Heart right ventricle (tissue), 16 donors: ENCODE measurements around the gene STPG3. TPM values are rescaled to one million over a fixed set of nuclear protein-coding genes. Genes with fewer than 3 reads are reported as not detected.
"Not testable (repeated sequence)": the region's sequence is repeated elsewhere in the genome, so short reads cannot be mapped to it uniquely, and the experiment has no call there.

Source experiments
- ATAC-seq, 8 donors: fragments of 200-7000 bp; cut with Tn5 transposase; one replicate each; pipeline ENCODE4 v1.9.1; 2020; ENCODE audit warnings: mild to moderate bottlenecking in 8 of 8, moderate library complexity in 8 of 8, moderate number of reproducible peaks in 1 of 8
- DNase-seq, 2 donors: peaks; one replicate each; pipeline ENCODE4 v3.0.0-alpha.2; 2020
- H3K27ac ChIP-seq, 10 donors: fragments of 200-600 bp; sonication (generic) in 2 of 10; one replicate each; pipeline versions ENCODE4 v1.5.0 to v1.8.0; 2020 to 2022; ENCODE audit warnings: mild to moderate bottlenecking in 3 of 10
- H3K27me3 ChIP-seq, 7 donors: fragments of 200-600 bp; one replicate each; pipeline ENCODE4 v1.8.0; 2021 to 2022; ENCODE audit warnings: mild to moderate bottlenecking in 2 of 7
- H3K36me3 ChIP-seq, 9 donors: fragments of 200-600 bp; sonication (generic) in 1 of 9; one replicate each; pipeline versions ENCODE4 v1.5.0 to v1.8.0; 2020 to 2022; ENCODE audit warnings: mild to moderate bottlenecking in 2 of 9
- H3K4me1 ChIP-seq, 9 donors: fragments of 200-600 bp; sonication (generic) in 1 of 9; one replicate each; pipeline versions ENCODE4 v1.5.0 to v1.8.0; 2020 to 2022; ENCODE audit warnings: mild to moderate bottlenecking in 4 of 9
- H3K4me3 ChIP-seq, 10 donors: fragments of 200-600 bp; sonication (generic) in 2 of 10; one replicate each; pipeline versions ENCODE4 v1.5.0 to v1.8.0; 2020 to 2022; ENCODE audit warnings: mild to moderate bottlenecking in 7 of 10, moderate library complexity in 2 of 10
- H3K9me3 ChIP-seq, 11 donors: fragments of 200-600 bp in 10 of 11; sonication (generic) in 2 of 11; one replicate each; pipeline versions ENCODE4 v1.5.0 to v1.8.0; 2013 to 2022; ENCODE audit warnings: mild to moderate bottlenecking in 2 of 11, control low read depth in 1 of 11, moderate library complexity in 1 of 11
- CTCF ChIP-seq, 9 donors: fragments of 200-600 bp; sonication (generic) in 2 of 9; IDR thresholded peaks; one replicate each; pipeline versions ENCODE4 v1.5.0 to v1.8.0; 2021 to 2022; ENCODE audit warnings: antibody characterized with exemption in 9 of 9, mild to moderate bottlenecking in 5 of 9, moderate library complexity in 1 of 9
- WGBS, 2 donors: extraction: QIAGEN DNeasy Blood & Tissue Kit; methylation state at CpG; one replicate each; pipeline ENCODE4 v1.1.7; 2013; ENCODE audit warnings: inconsistent platforms in 1 of 2; 5-methylcytosine and 5-hydroxymethylcytosine counted together
- intact Hi-C, 10 donors: fragments of 100-400 bp; cut with DNase I; formaldehyde crosslinking; loops; one replicate each; pipeline versions ENCODE4 v1.11.1 to v1.14.2; 2022
- polyA plus RNA-seq, 2 donors: library from polyadenylated mRNA; stranded (reverse); fragments of 200-250 nt; gene quantifications; one replicate each; pipeline ENCODE4 v1.2.3, GENCODE V29; 2013
- total RNA-seq, 10 donors: library from RNA; stranded (reverse); fragmentation: NEBNext Ultra II Directional in 3 of 10; extraction: Animal tissue kit (Norgen Biotek cat#: 25700) in 3 of 10; gene quantifications; one replicate each; pipeline versions ENCODE4 v1.2.1 to v1.2.4, GENCODE V29; 2021 to 2023
- donor health status: Arrhythmogenic right ventricular cardiomyopathy.
- donor health status: ischemic (EF 13 %, LVEDD 7.1; RV severe dilation, severe dysfunction).
- donor health status: healthy with polysubstance abuse.
- donor health status: DM: no; HTN: yes; CAD: no.
- donor health status: DM: no; HTN: no; CAD: no.
- donor health status: ischemic (EF 25% LVEDD 6.9; RV normal size, moderate dysfunction).
- donor health status: ischemic (EF 25% LVEDD 5.7; RV mildly dilated, moderate dysfunction).
- donor health status: healthy.
- donor health status: DM: yes; HTN: yes; CAD: no.
- donor health status: Ischemic cardiomyopathy.
- donor health status: ischemic (EF 35%, LVEDD 5.7; RV mildly dilated, moderate dysfunction).
- donor health status: nonischemic (EF 11% LVEDD 7.7; RV severe dilation, severe dysfunction).
- donor health status: DM: yes; HTN: yes; CAD: no.
- donor health status: PGD.
- donor health status: ischemic (EF 29% LVEDD 5.4; RV normal size, mild dysfunction).
- donor health status: nonischemic (EF 23%, LVEDD 6.1; RV moderate dilation, normal function).

STPG3 gene
- total and polyA plus RNA-seq, 12 donors: 0.24 to 0.44 (median 0.32) TPM; not detected in 8

- no peak for DNase-seq
- peak overlapping the region in 2 of 10 donors; percentile 2 to 8 for H3K27ac ChIP-seq
- TF ChIP-seq CTCF (IDR thresholded peaks at IDR 0.05): no peak
- H3K4me1 ChIP-seq: peaks cover 14 to 50% (median 36%) of the 10 kb centered on the region in 9 donors
- H3K9me3 ChIP-seq: no peaks in the 10 kb centered on the region
- intact Hi-C loops: loop anchor here in 2 of 10 donors (5.0 to 10.0 kb wide), 2 partner anchors 120 to 452 kb away; no protein-coding TSS in a partner anchor
- peaks cover 0 to 4% (median 1%) of the 10 kb centered on the region in 9 donors for H3K36me3 ChIP-seq
- peak overlapping the region in 5 of 10 donors; percentile 20 to 40 (median 34) for H3K4me3 ChIP-seq
- no peak for ATAC-seq
- peaks cover 2 to 31% (median 24%) of the 10 kb centered on the region in 7 donors for H3K27me3 ChIP-seq
- 55 to 56% methylated on average over 11 of the region's 11 CpGs for WGBS, 2 donors
Observed at GRCh38 chr9:137236936-137237421, 14.1 kb upstream of the STPG3 start.

- peaks cover 0 to 15% (median 10%) of the 10 kb centered on the region in 9 donors for H3K36me3 ChIP-seq
- H3K27ac ChIP-seq: peak overlapping the region in 1 of 10 donors; percentile 46
- ATAC-seq (no peak), DNase-seq (no peak)
- peaks cover 0 to 20% (median 14%) of the 10 kb centered on the region in 7 donors for H3K27me3 ChIP-seq
- 71 to 74% methylated on average over 13 of the region's 13 CpGs for WGBS, 2 donors
- H3K4me1 ChIP-seq: peaks cover 16 to 61% (median 46%) of the 10 kb centered on the region in 9 donors
- intact Hi-C loops: loop anchor here in 2 of 10 donors (5.0 to 10.0 kb wide), 2 partner anchors 121 to 453 kb away; no protein-coding TSS in a partner anchor
- H3K9me3 ChIP-seq: no peaks in the 10 kb centered on the region
- no peak for TF ChIP-seq CTCF (IDR thresholded peaks at IDR 0.05)
- H3K4me3 ChIP-seq: no peak overlapping the region
Observed at GRCh38 chr9:137237759-137238726, 13.0 kb upstream of the STPG3 start.

GRCh38 chr9:137239541-137240200, 11.4 kb upstream of the STPG3 start:
- intact Hi-C loops: loop anchor here in 3 of 10 donors (2.0 to 10.0 kb wide), 3 partner anchors 17 to 455 kb away; partner anchors contain the start of gene RNF208 (in 1 of the 3)
- not testable (repeated sequence) for H3K27me3 ChIP-seq, H3K9me3 ChIP-seq, DNase-seq, ATAC-seq
- WGBS, 2 donors: 57 to 60% methylated on average over 27 of the region's 27 CpGs
- Histone ChIP-seq H3K27ac (peak overlapping the region; percentile 88 to 100 (median 98)), H3K4me1 (peaks cover 16 to 76% (median 56%) of the 10 kb centered on the region in 9 donors), H3K36me3 (peaks cover 0 to 26% (median 12%) of the 10 kb centered on the region in 9 donors), H3K4me3 (peak overlapping the region; percentile 48 to 97 (median 70))

DNA sequence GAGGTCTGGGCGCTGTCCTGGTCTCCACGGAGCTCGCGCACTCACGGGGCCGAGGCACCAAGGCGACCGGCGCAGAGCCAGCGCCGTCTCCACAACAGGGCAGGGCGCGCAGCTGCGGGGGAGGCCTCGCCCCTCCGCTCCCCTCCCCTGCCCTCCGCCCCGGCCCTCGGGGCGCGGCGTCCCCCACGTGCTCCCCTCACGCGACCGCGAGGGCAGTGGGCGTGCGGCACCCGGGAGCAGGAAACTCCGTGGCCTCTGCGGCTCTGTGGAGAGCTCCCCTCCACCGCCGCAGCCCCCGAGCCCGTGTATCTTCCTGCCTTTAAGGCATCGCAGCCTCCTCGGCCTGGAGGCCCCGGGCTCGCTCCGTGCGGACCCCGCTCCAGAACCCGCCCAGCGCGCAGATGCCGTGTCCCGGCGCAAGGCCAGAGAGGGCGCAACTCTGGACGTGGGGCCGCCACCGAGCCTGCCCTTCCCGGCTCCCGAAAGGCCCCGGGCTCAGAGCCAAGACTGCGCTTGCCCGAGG, 10.7 kb upstream of the STPG3 start:
- ATAC-seq (peak; percentile 51 to 68 (median 57)), DNase-seq (peak; percentile 79 to 85)
- intact Hi-C loops: loop anchor here in 1 of 10 donors (2.0 kb wide), 1 partner anchor 18 kb away; the partner anchor contains the start of gene RNF208
- WGBS, 2 donors: 0 to 1% methylated on average over 48 to 58 of the region's 58 CpGs
- peak overlapping the region; percentile 48 to 97 (median 70) for H3K4me3 ChIP-seq
- peaks cover 0 to 2% (median 0%) of the 10 kb centered on the region in 7 donors for H3K27me3 ChIP-seq
- no peaks in the 10 kb centered on the region for H3K9me3 ChIP-seq
- peaks cover 16 to 76% (median 56%) of the 10 kb centered on the region in 9 donors for H3K4me1 ChIP-seq
- TF ChIP-seq CTCF (IDR thresholded peaks at IDR 0.05): peak in 2 of 9 donors; percentile 13 to 21
- peaks cover 0 to 26% (median 12%) of the 10 kb centered on the region in 9 donors for H3K36me3 ChIP-seq
- peak overlapping the region; percentile 88 to 100 (median 98) for H3K27ac ChIP-seq
